Stimulated activated CD4-positive, alpha-beta T cell treated with anti-CD3 and anti-CD28 coated beads, Interleukin-1b, Interleukin-23, amount 100 ng/mL, for 48 hours (primary cell): ENCODE data around the gene KRTAP12-3.
"Not testable (repeated sequence)": the region's sequence is repeated elsewhere in the genome, so short reads cannot be mapped to it uniquely, and the experiment has no call there.

Experiments
- DNase-seq: peaks from one replicate; pipeline ENCODE4 v3.0.0-alpha.2; 2020

KRTAP12-3 gene

GRCh38 chr21:44686843-44687561 lies 29.3 kb downstream of the KRTAP12-3 start:
- no peak for DNase-seq

- DNase-seq: no peak
Observed at GRCh38 chr21:44687671-44688070, 29.9 kb downstream of the KRTAP12-3 start.

DNA sequence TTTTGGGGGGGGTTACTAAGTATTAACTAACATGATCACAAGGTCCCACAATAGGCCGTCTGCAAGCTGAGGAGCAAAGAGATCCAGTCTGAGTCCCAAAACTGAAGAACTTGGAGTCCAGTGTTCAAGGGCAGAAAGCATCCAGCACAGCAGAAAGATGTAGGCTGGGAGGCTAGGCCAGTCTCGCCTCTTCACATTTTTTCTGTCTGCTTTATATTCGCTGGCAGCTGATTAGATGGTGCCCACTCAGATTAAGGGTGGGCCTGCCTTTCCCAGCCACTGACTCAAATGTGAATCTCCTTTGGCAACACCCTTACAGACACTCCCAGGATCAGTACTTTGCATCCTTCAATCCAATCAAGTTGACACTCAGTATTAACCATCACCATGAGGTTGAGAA lies 32.0 kb downstream of the KRTAP12-3 start:
- DNase-seq: not testable (repeated sequence)

GRCh38 chr21:44691686-44692085 lies 34.0 kb downstream of the KRTAP12-3 start:
- no peak for DNase-seq

DNA sequence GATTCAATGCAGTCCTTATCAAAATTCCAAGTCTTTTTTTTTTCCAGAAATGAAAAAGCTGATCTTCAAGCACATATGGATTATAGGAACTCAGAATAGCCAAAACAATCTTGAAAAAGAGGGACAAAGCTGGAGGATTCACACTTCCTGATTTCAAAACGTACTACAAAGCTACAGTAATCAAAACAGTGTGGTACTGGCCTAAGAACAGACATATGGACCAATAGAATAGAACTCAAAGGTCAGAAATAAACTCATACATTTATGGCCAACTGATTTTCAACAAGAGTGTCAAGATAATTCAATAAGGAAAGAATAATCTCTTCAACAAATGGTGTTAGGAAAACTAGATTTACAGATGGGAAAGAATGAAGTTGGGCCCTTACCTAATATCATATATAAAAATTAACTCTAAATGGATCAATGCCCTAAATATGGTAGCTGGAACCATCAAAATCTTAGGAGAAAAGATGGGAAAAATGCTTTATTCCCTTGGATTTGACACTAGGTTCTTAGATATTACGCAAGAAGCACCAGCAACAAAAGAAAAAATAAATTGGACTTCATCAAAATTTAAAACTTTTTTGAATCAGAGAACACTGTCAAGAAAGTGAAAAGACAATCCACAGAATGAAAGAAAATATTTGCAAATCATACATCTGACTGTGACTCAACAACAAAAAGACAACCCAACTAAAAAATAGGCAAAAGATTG lies 35.2 kb downstream of the KRTAP12-3 start:
- DNase-seq: no peak

- no peak for DNase-seq
Observed at GRCh38 chr21:44694776-44695175, 37.0 kb downstream of the KRTAP12-3 start.

DNA sequence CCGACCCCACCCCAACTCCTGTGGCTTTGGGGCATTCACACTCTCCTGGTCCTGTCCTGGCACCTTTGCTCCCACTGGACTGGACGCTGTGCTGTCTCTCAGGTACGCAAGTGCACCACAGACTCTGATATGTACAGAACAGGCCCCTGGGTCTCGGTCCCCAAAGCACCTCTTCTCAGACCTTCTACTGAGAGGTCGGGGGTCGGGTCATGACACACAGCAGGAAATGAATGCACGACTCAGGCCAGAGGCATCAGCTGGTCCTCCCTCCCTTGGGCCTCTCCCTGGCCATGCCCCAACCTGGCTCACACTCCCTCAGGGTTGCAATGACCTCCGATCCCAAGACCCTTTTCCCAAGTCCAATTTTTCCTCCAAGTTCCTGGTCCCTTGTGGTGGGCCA lies 37.5 kb downstream of the KRTAP12-3 start:
- DNase-seq: no peak

DNA sequence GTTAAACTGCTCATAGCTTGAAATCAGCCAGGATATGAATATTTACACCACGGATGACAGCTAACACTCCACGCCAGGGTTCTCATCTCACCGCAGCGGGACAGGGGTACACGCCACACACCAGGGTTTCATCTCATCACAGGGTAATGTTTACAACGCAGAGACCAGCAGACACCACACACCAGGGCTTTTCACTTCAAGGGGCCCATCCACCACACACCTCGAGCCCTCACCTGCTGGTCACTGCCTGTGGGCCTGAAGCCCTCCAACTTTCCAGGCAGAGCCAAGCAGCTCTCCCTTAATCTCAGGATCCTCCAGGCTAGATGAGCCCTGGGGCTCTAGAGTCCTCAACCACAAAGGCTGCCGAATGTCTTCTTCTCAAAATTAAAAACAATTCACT lies 37.9 kb downstream of the KRTAP12-3 start:
- DNase-seq: no peak

DNA sequence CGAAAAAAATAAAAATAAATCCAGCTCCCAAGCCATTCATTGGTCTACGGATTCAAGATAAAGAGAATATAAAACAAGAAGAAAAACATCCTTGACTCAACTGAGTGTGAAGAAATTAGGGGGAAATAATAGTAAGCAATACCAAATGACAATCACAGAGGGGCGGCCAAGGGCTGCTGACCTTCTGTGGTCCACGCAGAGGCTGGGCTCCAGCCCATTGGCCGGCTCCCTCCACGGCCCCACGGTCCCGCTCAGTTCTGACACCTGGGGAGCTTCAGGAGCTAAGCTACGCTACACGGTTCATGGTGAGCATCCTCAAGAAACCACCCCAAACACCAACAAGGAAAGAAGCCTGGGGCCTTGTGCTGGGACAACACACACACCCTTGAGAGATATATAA lies 38.8 kb downstream of the KRTAP12-3 start:
- no peak for DNase-seq

DNA sequence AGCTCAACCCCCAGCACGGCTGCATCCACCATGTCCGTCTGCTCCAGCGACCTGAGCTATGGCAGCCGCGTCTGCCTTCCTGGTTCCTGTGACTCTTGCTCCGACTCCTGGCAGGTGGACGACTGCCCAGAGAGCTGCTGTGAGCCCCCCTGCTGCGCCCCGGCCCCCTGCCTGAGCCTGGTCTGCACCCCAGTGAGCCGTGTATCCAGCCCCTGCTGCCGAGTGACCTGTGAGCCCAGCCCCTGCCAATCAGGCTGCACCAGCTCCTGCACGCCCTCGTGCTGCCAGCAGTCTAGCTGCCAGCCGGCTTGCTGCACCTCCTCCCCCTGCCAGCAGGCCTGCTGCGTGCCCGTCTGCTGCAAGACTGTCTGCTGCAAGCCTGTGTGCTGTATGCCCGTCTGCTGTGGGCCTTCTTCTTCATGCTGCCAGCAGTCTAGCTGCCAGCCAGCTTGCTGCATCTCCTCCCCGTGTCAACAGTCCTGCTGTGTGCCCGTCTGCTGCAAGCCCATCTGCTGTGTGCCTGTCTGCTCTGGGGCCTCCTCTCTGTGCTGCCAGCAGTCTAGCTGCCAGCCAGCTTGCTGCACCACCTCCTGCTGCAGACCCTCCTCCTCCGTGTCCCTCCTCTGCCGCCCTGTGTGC lies 39.6 kb downstream of the KRTAP12-3 start, which contains the start of gene KRTAP10-12:
TSS of gene KRTAP10-12 (plus strand) at position 1 of the 639 bp plus-strand sequence. CDS start at position 31, 30 bp downstream.
- not testable (repeated sequence) for DNase-seq

DNA sequence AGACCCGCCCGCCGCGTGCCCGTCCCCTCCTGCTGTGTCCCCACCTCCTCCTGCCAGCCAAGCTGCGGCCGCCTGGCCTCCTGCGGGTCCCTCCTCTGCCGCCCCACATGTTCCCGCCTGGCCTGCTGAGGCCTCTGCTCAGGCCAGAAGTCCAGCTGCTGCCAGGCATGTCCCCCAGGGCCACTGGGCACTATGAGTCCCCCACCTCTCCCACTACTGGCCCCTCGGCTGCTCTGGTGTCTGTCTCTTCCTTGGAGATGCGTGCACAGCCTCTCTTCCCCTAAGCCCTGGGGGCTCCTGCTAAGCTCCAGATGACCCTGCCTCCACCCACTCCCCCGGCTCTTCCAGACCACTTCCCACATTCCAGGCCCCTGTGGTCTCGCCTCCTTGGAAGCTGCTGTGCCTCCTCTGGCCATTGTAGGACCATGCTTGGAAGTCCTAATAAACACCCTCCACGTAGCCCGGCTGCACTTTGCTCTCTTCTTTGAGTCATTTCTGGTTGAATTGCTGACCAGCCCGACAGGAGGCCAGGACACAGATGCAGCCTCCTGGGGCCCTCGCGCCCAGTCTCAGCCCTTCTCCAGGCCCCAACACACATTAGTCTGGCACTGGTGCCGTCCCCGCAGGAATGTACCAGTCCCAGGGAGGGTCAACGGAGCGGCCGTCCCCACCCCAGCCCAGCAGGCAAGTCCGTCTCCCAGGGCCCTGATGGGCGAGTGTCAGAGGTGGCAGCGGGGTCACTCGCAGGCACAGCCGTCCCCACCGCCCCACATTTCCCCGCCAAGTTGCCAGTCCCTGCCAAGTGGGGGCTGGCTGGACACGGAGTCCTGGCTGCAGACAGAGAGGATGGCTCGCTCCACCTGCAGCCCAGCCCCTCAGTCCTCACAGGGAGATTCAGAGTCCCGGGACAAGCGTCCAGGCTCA lies 40.3 kb downstream of the KRTAP12-3 start:
- no peak for DNase-seq

DNA sequence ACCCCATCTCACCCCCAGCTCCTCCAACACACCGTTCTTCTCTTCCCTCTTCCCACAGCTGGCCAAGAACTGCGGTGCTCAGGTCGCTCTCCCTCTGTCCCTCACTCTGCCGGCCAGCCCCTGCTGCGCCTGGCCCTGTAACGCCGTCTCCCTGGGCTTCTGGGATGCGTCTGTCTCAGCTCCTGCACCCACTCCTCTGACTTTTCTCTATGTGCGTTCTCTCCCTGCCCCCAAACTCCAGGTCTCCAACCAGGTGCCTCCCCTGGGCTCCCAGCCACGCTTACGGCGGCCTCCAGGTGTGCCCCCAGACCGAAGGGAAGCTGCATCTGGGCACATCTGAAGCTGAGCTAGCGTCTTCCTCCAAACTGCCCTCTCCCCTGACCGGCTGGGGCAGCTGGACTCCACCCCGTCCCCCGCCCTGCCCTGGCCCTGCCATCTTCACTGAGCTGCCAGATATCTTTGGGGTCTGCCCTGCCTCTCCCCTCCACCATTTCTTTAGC lies 41.8 kb downstream of the KRTAP12-3 start:
- DNase-seq: no peak

DNA sequence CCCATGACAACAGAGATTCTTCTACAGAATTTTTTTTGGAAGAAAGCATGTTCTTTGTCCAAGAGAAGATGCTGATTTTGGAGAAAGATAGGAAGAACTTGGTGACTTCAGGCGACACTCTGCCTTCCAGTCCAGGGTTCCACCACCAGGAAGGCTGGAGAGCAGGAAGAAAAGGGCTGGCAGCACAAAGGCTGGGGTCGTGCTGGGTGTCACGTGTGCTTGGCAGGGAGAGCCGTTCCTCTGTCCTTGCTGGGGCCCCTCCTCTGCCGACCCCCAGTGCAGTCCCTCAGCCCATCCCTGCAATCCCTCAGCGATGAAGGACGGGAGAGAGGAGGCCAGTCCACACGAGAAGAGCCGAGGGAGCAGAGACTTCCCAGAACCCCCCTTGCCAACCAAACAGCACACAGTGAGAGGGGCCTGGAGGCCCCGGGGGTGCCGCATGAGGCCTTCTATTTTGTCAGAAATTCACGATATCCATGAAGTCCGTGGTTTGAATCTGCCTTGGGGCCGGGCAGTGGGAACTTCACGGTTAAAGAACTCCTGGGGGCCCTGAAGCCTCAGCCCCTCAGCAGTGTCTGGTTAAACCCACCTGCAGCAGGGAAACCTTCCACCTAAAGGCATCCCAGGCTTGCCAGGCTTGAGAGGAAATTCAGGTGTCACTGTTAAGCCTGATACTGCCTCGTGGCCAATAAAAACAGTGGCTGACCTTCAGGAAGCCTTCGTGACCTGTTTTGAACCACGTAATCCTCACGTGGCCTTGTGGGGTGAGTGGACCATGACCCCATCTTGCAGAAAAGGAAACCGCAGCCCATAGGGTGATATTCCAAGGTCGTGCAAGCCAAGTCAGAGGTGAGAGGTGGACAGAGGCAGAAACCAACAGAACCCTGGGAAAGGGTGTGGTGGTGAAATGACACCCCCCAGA lies 42.6 kb downstream of the KRTAP12-3 start:
- DNase-seq: no peak

DNA sequence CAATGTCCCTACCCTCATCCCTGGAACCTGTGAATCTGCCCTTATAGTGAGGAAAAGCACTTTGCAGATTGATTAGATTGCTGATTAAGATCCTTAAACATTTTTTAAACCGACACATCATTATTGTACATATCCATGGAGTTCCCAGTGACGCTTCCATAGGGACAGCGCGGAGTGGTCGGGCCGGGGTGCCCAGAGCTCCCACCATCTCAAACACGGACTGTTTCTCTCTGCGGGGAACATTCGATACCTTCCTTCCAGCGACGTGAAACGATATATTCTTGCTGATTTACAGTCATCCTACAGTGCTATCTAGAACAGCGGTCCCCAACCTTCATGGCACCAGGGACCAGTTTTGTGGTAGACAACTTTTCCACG lies 43.3 kb downstream of the KRTAP12-3 start:
- DNase-seq: no peak

GRCh38 chr21:44701541-44701940 lies 43.8 kb downstream of the KRTAP12-3 start:
- no peak for DNase-seq

DNA sequence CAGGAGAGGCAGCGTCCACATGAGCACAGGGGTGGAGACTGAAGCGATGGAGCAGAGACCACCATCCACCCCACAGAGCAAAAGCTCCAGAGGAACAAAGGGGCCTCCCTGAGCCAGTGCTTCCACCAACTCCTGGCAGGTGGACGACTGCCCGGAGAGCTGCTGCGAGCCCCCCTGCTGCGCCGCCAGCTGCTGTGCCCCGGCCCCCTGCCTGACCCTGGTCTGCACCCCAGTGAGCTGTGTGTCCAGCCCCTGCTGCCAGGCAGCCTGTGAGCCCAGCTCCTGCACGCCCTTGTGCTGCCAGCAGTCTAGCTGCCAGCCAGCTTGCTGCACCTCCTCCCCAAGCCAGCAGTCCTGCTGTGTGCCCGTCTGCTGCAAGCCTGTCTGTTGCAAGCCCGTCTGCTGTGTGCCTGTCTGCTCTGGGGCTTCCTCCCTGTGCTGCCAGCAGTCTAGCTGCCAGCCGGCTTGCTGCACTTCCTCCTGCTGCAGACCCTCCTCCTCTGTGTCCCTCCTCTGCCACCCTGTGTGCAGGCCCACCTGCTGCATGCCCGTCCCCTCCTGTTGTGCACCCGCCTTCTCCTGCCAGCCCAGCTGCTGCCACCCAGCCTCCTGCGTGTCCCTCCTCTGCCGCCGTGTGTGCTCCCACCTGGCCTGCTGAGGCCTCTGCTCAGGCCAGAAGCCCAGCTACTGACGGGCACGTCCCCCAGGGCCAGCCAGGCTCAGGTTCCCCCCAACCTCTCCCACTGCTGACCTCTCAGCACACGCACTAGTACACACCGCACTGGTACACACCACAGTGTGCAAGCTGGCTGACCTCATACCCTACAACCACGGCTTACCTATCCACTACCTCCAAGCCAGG lies 44.6 kb downstream of the KRTAP12-3 start:
- no peak for DNase-seq

GRCh38 chr21:44702973-44703730 lies 45.4 kb downstream of the KRTAP12-3 start:
- no peak for DNase-seq

DNA sequence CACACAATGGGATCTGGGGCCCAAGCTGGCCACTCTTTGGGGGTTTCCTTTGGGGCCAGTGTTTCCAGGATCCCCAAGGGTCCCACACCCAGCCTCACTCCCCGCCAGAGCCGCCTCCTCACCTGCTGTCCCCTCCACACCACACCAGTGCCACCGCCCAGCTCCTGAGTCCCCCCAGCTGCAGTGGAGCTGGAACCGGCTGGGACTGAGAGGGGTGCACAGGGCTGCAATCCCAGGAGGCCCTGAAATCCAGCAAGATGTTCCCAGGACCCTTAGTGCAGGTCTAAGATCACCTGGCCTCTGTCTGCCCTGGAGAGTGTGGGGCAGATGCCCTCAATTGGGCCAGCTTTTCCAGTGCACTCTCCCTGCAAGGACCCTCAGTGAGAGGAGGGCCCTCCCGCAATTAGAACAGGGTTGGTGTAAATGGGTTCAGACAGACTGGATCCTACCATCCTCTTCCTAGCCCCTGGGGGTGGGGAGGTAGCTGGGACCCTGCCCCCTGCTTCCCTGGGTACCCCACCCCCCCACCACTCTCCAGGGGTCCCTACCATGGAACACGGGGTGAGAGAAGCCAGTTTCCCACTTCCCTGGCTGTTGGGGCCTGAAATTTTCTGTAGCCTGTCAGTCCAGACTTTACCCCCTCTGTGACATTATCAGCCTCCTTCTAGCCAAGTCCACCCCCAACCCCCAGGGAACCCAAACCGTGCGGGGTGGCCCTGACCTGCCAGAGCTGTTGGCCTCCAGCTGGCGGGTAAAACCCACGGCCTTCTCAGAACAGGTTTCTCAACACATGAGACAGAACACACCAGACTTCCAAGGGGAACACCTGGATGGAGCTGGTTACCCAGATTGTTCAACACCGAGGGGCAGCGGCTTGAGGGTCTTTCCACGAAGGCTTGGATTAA lies 46.3 kb downstream of the KRTAP12-3 start:
- DNase-seq: no peak

DNA sequence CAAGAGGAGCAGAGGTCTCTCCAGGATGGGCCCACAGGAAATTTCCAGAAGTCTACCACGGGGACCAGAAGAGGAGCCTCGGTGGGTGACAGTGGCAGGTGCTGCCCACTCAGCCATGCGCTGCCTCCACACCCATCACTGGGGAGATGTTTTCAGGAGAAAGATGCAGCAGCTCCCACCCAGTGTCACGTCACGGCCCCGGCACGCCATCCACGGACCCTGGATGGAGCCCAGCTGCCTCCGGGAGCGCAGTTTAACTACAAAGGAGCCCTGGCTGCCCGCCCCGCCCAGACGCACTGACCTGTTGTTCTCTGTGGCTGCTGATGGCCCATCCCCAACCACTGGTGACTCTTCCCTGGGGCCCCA lies 46.9 kb downstream of the KRTAP12-3 start:
- no peak for DNase-seq
